ENCODE results near the gene DENND1B.

The DENND1B gene

DNA sequence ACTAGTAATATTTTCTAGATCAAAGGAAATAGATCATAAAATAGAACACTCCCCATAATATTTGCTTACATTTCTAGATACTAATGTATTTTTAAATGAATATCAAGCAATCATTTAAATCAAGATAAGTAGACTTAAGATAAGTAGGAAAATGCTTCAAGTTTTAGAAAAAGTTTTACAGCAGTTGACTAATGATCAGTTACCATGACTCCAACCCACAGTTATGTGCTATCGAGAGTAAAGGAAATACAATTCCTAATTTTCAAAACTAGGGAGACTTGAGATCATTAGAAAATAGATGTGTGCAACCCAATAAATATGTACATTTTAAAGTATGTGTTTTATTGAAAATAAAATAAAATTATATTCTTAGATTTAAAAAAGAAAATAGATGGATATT, 95.0 kb downstream of the DENND1B start:
- no peak for DNase-seq

DNA sequence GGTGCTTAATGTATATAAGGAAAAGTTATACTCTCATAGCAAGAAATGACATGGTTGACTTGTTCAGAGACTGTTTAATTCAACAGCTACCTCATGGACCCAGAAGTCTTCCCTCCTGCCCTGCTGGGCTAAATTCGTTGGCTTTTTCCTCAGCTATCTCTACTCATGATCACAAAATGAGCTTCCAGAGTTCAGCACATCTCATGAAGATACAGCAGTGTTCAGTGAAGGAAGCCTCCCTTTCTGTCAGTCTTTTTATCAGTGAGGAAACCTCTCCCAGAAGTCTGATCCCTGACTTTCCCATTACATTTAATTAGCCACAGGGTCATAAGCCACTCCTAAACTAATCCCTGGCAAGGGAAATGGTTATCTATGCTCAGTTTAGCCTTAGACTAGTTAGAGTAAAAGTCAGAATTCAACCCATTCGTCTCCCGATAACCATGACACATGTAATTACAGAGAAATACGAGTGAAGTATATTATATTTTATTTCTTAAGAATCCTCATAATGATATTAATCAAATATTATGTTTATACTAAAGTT, 97.5 kb downstream of the DENND1B start:
- no peak for DNase-seq

DNA sequence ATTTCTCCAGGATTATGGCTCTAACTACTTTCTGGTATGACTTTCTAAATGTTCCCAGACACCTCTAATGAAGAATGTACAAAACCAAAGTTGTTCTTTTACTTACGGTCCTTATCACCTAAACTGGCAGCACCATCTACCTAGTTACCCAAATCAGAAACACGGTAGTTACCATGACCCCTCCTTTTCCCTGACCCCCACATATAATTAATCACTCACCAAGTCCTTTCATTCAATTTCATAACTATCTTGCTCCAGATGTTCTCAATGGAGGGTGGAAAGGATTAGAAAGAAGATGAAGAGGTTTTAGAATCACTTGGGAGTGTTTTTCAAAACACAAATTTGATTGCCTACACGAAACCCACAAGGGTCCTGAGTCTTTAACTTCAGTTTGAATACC, 98.0 kb downstream of the DENND1B start:
- DNase-seq, result no peak

DNA sequence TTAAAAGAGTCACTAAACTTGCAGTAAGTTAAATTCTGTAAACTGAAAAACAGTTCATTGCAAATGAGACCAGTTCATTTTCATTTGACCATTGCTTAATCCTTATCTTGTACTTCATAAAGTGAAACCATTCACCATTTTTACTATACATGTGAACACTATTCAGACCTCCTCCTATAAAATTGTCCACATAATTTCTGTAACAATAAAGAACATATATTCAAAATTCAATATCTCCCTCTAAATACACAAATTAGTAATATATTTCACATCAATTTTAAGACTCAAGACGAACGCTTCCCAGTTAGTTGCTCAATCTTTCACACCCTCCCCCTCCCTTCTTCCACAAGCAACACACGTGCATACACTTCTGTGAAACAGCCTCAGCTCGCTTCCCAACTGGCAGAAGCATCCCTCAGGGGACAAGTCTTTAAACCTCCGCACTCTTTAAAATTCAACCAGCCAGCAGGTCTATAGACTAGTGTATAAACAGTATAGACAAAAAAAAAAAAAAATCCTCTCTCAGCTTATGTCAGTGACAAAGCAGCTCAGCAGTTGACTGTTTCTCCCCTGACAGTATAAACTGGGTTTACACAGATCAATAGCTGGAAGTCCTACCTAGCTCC, 99.6 kb downstream of the DENND1B start:
- DNase-seq, result peak; percentile 42

DNA sequence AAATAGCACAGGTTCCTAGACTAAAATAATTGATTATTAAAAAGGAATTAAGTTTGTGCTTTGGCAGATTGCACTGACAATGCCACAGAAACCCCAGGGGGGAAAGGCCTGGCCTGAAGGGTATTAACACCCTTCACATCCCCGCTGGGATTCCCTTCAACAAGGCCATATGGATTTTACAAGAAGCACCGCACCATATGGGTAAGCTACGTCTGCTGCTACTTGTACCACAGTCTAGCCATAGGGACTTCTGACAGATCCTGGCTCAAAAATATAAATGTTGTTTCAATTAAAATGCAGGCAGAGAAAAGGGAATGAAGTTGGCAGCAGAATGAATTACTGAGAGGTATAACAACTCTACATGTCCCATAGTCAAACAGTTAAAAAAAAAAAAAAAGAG, 101.0 kb downstream of the DENND1B start:
- no peak for DNase-seq

DNA sequence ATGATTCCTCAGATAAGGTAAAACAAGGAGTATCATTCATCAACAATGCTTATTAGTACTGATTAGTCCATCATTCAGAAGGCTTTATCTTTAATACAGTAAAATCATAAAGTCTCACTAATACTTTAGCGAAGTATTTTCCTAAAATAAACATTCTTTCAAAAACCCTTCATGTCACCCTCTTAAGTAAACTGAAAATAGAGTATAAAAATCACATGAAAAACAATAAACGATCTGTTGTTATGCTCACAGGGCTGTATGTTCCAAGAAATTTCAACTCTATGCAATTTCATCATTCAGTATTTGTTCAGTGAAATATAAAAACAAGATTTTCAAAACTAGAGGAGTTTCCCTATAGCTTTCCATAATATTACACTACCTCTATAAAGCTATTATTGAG, 102.0 kb downstream of the DENND1B start:
- DNase-seq, result no peak

DNA sequence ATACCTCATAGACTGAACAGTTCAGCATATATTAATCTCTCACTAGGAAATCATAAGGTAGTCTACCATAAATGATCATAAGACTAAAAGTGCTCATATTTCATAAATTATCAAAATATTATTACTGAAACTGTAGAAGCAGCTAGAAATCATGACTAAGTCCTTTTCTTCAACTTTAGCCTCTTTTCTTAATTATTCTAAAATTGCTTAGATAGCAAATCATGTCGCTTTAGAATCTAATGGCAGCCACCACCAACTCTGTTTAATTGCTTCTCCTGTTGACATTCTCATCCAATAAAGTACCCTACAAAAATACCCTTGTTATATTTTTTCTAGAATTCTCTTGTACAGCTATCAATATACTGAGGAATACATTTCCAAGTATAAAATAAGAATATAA, 102.9 kb downstream of the DENND1B start:
- DNase-seq, result no peak

DNA sequence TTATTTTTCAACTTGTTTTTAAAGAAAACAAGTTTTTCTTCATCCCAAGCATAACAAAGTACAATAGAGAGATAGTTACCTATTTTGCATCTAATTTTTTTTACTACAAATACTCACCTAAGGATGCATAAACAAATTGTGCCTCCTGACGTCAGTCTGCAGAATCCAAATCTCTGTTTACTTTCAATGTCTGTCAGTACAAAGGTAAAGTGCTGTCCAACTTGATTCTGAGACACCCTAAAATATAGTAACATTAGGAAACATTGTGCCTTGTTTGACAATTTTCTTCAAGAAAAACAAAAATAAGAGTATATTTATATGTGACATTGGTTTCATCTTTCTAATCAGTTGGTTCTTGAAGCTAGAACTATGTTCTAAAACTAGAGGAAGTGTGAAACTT, 103.4 kb downstream of the DENND1B start:
- no peak for DNase-seq

DNA sequence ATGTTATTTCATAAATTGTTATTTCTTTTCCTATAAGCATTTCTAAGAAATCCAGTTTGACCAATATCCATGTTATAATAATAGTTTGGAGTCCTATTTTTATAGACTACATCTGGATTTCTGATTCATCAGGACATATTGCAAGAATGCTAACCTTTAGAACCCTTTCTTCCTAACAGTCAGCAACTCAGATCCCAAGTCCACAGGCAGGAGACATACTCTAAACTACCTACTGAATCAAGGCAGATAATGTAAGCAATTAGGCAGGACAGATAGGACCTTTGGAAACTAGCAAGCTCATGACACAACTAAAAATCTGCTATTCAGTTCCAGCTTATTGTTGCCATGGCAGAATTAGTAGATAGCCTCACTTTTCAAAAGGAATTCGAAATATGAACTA, 104.1 kb downstream of the DENND1B start:
- DNase-seq, result no peak

DNA sequence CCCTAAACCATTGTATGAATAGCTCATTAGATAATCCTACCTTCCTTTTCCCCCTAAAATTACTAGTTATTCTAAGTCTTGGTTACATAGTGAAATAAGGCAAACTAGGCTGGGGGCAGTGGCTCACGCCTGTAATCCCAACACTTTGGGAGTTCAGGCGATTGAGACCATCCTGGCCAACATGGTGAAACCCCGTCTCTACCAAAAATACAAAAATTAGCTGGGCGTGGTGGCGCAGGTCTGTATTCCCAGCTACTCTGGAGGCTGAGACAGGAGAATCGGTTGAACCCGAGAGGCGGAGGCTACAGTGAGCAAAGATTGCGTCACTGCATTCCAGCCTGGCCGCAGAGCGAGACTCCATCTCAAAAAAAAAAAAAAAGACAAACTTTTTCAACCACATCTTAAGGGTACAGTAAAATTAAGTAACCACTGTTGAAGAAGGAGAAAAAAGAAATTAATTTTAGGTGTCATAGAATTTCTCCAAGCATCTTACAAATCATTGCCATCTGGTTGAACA, 108.5 kb downstream of the DENND1B start:
- DNase-seq, result no peak

DNA sequence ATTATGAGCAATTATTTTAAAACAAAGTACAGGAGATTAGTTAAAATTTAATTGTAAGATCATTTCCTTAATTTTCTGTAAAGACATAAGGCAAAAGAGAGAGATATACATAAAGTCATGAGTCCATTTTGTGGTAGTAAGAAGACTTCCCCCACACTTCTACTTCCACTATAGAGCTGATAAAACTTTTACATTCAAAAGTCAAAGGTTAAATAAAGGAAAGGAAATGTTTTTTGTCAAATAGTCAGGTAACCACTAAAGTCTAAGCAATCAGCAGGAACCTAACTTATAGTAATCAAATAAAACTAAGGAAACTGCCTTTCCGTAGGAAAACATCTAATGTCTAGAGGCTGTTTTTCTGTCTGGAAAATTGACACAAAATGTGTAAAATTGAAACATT, 110.9 kb downstream of the DENND1B start:
- no peak for DNase-seq

DNA sequence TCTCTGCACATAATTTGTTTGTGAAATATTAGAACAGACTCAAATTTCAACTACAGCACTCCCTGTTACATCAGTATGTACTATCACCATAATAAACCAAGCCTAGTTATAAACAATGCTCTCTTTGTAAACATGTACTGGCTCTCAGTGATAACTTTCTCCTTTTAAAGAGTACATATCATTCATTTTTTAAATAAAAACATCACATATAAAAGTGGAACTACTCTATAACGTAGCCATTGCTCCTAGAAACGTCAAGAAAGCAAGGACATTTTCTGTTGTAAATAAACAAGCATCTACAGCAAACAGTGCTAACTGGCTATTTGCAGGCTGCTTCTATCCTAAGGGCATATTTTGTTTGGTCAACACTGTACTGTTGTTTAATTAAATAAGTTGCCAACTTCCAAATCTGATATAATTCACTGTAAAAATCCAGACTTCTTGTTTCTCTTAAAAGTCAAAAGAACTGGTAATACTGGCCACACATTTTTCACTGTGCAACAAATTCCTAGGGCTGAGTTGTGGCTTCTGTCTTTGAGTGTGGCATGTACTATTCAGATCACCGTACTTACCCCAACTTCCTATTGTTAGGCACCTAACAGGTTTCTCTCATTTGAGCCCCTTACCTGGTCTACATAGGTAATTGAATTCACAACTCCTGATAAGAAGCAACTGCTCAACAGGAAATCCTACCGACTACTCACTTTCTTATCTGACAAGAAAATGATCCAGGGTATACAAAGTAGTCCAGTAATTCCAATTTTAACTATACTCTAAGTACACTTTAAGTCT, 111.9 kb downstream of the DENND1B start:
- no peak for DNase-seq

DNA sequence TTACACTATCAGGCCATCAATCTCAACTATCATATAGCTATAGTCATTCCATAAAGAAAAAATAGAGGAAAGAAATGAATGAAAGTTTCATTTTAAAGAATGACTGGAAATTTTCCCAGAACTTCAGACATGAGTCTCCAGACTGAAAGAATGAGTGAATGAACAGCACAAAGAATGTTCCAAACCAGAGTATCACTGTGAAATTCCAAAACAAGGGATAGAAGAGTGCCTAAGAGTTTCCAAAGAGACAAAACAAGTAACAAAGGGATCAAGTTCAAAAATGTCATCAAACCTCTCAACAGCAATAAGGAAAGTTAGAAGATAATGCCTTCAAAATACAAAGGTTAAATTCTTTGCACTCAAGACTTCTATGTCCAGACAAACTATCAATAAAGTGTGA, 114.9 kb downstream of the DENND1B start:
- no peak for DNase-seq

DNA sequence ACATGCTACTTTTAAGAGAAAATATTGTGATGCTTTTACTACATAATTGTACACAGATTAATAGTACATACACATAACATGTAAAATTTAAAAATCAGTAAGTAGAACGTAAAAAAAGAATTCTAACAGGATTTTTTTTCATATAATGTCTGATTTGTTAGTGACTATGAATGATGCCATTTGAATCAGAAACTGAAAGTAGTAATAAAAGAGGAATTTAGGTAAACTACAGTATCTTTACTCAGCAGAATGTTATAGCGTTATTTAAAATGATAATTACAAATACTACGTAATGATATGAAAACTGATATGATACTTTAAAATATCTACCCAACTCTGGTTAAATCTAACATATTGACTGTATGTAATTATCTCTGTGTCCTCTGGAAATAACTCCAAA, 116.1 kb downstream of the DENND1B start:
- DNase-seq, result no peak

DNA sequence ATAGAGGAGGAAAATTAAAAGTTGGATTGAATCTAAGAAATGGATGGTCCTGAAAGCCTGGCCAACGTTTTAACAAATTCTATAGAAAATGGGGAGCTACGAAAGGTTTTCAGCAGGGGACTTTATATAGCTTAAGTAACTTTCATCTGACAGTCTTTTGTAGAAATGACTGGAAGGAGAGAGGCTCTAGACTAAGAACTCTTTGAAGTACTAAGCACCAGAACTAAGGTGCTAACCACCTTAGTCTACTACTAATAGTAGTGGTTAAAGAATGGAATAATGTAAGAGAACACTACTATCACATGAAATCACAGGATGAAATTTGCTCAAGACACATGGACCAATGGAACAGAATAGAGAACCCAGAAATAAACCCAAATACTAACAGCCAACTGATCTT, 126.1 kb downstream of the DENND1B start:
- DNase-seq, result no peak

DNA sequence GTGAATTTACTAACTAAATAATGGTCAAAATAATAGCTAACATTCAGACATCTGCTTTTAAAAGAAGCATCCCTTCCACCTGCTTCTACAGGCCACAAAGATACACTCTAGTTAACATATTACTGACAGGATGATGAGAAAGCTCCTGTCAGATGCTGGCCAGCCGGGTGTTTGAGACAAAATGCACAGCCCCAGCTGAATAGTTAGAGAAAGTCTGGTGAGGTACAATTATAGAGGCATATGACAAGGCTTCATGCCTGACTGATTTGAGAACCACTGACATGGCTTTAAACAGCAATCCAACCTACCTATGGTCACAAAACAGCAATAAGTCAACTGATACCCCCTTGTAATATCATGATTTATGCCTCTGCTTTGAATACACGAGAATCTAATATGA, 137.0 kb downstream of the DENND1B start:
- no peak for DNase-seq

DNA sequence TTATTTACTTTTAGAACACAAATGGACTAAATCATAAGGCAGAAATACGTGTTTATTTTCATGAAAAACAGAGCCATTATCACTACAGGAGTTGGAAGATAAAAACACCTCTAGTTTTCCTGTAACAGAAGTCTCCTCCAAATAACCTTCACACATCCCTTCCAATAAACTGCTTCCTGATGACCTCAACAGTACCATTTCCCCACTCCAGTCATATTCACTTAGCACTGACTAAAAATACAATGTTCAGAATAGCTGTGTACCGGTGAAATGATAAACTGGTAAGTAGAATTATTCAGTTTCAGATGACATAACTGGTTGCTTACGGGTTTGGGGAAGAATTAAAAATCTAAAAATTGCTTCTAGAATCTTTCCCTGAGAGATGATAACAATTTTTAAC, 137.9 kb downstream of the DENND1B start:
- DNase-seq, result no peak

DNA sequence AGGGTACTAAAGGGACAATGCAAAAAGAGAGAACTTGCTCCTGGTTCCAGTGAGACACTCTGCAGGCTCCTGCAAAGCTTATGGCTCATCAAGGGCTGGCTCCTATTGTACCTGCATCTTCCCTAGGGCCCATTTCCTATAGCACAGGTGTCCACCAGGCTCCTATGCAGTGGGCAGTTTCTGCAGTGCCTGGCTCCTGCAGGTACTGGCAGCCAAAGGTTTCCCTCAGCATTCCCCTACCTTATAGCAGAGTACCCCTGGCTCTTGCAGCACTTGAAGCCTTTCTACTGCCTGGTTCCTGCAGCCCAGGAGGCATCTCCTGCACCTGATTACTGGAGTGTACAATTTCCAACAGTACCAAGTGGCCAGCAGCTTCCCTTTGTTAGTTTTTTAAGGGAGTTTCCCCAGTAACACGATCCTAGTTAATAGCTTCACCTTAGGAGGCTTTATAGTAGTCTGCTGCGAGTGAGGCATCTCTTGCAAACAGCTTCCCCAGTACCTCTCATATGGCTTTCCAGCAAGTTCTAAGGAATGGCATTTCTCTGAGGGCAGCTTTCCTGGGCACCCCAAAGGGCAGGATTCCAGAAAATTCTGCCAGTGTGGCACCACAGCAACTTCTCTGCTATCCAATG, 141.7 kb downstream of the DENND1B start:
- no peak for DNase-seq

DNA sequence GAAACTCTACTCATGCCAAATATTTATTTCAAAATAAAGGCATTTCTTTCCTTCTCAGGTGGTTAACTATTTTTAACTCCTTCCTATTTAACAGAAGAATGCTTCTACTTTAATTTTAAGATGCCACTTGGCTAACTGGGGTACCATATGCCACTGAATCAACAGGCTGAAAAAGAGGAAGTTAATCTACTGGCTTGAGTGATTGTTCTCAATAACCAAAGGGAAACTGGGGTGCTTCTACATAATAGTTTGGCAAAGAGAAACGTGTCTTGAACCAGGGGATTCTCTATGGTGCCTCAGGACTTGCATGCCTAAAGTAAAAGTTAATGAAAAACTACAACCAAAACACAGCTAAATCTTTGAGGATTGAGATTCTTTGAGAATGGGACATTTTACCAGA, 142.6 kb downstream of the DENND1B start:
- DNase-seq, result peak; percentile 27

DNA sequence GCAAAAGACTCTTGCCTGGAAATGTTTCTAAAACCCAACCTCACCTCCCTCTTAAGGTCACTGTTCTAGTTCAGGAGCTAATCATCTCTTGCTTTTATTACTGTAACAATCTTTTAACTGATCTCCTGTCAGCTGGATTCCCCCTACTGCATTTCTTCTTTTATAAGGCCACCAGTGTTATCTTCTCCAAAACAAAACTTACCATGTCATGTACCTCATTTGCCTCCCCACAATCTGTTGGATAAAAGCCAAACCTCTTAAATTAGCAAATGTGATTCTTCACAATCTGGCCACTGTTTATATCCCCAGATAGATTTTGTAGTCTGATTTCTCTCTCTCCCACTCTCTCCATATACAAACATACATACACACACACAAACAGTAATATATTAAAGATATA, 143.3 kb downstream of the DENND1B start:
- peak; percentile 61 for DNase-seq

DNA sequence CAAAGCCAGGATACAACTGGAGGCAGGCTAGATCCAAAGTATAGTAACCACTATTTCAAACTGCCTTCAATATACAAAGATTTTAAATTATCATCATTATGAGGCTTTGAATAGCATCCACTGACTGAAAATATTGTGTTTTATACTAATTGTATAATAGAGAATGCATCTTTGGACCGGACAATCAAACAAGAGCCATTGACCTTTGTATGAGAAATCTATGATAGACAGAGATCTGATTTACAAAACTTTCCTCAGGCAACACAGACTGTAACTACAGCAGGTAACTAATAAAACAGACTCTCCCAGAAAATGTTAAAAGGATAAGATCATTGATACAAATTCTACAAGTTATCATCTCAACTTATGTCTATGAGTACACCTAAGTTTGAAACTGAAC, 152.9 kb downstream of the DENND1B start:
- no peak for DNase-seq

DNA sequence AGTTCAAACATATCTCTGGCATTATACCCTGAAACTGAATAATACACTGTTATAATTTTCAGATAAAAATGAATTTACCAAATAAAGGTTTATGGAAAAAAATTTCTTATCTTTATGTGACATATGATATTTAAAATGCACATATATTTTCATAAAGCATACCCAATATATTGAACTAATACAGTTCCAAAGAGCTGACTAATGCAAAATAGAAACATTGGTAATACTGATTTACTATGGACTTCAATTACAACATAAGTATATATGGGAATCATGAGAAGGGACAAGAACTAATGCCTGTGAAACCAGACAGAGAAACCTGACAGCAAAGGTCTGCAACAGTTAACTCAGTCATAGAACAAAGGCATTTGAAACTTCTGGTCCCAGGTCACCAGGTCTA, 153.5 kb downstream of the DENND1B start:
- no peak for DNase-seq

DNA sequence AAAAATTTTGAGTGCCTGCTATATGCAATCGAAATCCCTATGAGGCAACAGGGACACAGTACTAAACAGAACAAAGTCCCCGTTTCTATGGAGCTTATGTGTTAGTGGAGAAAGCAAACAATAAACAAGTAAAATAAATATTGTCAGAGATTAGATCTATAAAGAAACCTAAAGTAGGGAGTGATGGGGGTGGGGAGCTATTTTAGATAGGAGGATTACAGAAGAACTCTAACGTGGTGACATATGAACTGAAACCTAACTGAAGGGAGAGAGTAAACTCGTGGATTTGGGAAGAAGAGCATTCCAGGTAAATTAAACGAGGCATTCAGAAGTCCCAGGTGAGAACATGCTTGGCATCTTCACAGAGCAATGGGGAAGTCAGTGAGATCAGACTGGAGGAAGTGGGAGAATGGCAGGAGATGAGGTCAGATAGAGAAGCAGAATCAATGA, 154.5 kb downstream of the DENND1B start:
- DNase-seq, result no peak

All from hematopoietic multipotent progenitor cell treated with erythropoietin and hydrocortisone succinate and interleukin-3 and kit ligand, for 6 days (in vitro differentiated cells).